Keratinocyte (primary cell): ENCODE measurements around the gene POP7. TPM values are rescaled to one million over a fixed set of nuclear protein-coding genes. Genes with fewer than 3 reads are reported as not detected.

Experiments used
- DNase-seq: peaks from one replicate; pipeline ENCODE4 v3.0.0-alpha.2; 2011; ENCODE audit warnings: low read depth, missing footprints, low spot score
- FAIRE-seq: peaks from 2 replicates; lab custom pipeline; 2011; peaks lifted over from hg19 to GRCh38; lab: Jason Lieb, UNC
- H2AFZ ChIP-seq: 2 replicates; pipeline ENCODE4 v1.6.0; 2012; ENCODE audit warnings: low read length, control low read depth, inconsistent platforms; ENCODE audit not compliant: control insufficient read depth
- H3K27ac ChIP-seq: 2 replicates; pipeline ENCODE4 v1.5.1; 2011; ENCODE audit warnings: low read length; ENCODE audit not compliant: control insufficient read depth, insufficient read depth
- H3K27me3 ChIP-seq: 3 replicates; pipeline ENCODE4 v1.6.0; 2011; ENCODE audit warnings: low read length; ENCODE audit not compliant: control insufficient read depth, insufficient read depth; ENCODE audit errors: extremely low read depth
- H3K36me3 ChIP-seq, 2 experiments: 2 replicates in 1 of 2; 3 replicates in 1 of 2; pipeline ENCODE4 v1.5.1; 2011; ENCODE audit warnings: low read length in 2 of 2, mild to moderate bottlenecking in 1 of 2; ENCODE audit not compliant: control insufficient read depth in 2 of 2, insufficient read depth in 2 of 2; ENCODE audit errors: extremely low read depth in 1 of 2
- H3K4me1 ChIP-seq: 3 replicates; pipeline ENCODE4 v1.5.1; 2011; ENCODE audit warnings: low read length; ENCODE audit not compliant: control insufficient read depth, insufficient read depth; ENCODE audit errors: extremely low read depth
- H3K4me2 ChIP-seq: 3 replicates; pipeline ENCODE4 v1.6.0; 2011; ENCODE audit warnings: low read depth, low read length; ENCODE audit not compliant: control insufficient read depth, insufficient read depth; ENCODE audit errors: extremely low read depth
- H3K4me3 ChIP-seq, 3 experiments: fragments of 200-600 bp in 1 of 3; sonication (generic) in 1 of 3; 2 replicates in 2 of 3; 3 replicates in 1 of 3; pipeline ENCODE4 v1.5.1; 2011 to 2016; ENCODE audit warnings: low read length in 3 of 3, mild to moderate bottlenecking in 3 of 3, control low read depth in 2 of 3, inconsistent platforms in 1 of 3, low read depth in 1 of 3, mixed read lengths in 1 of 3, mixed run types in 1 of 3, moderate library complexity in 1 of 3; ENCODE audit not compliant: control insufficient read depth in 2 of 3, insufficient read depth in 2 of 3; ENCODE audit errors: extremely low read depth in 1 of 3
- H3K79me2 ChIP-seq: 2 replicates; pipeline ENCODE4 v1.6.0; 2012; ENCODE audit warnings: low read length; ENCODE audit not compliant: control insufficient read depth, insufficient read depth
- H3K9ac ChIP-seq: 3 replicates; pipeline ENCODE4 v1.6.0; 2011; ENCODE audit warnings: low read length; ENCODE audit not compliant: control insufficient read depth, insufficient read depth; ENCODE audit errors: extremely low read depth
- H3K9me1 ChIP-seq: 3 replicates; pipeline ENCODE4 v1.6.0; 2011; ENCODE audit warnings: low read length; ENCODE audit not compliant: control insufficient read depth, insufficient read depth; ENCODE audit errors: extremely low read depth
- H3K9me3 ChIP-seq: 2 replicates; pipeline ENCODE4 v1.5.1; 2012; ENCODE audit warnings: low read depth, low read length; ENCODE audit not compliant: control insufficient read depth
- H4K20me1 ChIP-seq: 3 replicates; pipeline ENCODE4 v1.6.0; 2011; ENCODE audit warnings: low read length; ENCODE audit not compliant: control insufficient read depth, insufficient read depth; ENCODE audit errors: extremely low read depth
- EZH2 ChIP-seq: IDR thresholded peaks from one replicate; pipeline ENCODE4 v1.6.1; 2012; ENCODE audit warnings: inconsistent platforms, mild to moderate bottlenecking, low read length, moderate library complexity
- dilution Hi-C: fragments of 300-500 bp; cut with MboI; formaldehyde crosslinking; loops from one replicate; pipeline ENCODE4 v1.7.0; 2020; ENCODE audit warnings: low sequenced_read_pairs; ENCODE audit not compliant: extremely low pct_ligation_motif_present
- polyA plus RNA-seq, 5 experiments: library from polyadenylated mRNA; depleted of rRNA in 3 of 5; stranded (reverse) in 3 of 5; stranded (forward) in 1 of 5; unstranded in 1 of 5; fragments of >200 nt; gene quantifications; 1 replicate in 1 of 5; 2 replicates in 3 of 5; 3 replicates in 1 of 5; pipeline versions ENCODE4 v1.2.1 to v1.2.3, GENCODE V29; 2011 to 2012; ENCODE audit warnings: missing spikeins in 2 of 5, low read depth in 1 of 5, low replicate concordance in 1 of 5
- TF ChIP-seq, protein P1 (sequence below), 3 experiments: IDR thresholded peaks in 1 of 3; conservative IDR thresholded peaks in 1 of 3; optimal IDR thresholded peaks in 1 of 3; 2 replicates in 2 of 3; 3 replicates in 1 of 3; pipeline versions ENCODE3 to v1.5.1; 2011; ENCODE audit warnings: low read length in 3 of 3, mild to moderate bottlenecking in 3 of 3, moderate library complexity in 2 of 3, control low read depth in 1 of 3, inconsistent platforms in 1 of 3; ENCODE audit not compliant: insufficient read depth in 2 of 3; ENCODE audit errors: extremely low read depth in 1 of 3

POP7 gene
- polyA plus RNA-seq, 1 donor (not counting 4 experiments of a cell fraction or from before 2014, with no cell fraction given) = 37.8 TPM

- Histone ChIP-seq H3K4me3 (peak overlapping the region in 2 of 3 experiments; percentile 28 to 45), H3K36me3 (no peaks in the 10 kb centered on the region), H3K9me1 (no peaks in the 10 kb centered on the region), H3K4me1 (no peaks in the 10 kb centered on the region), H3K27ac (no peak overlapping the region), H3K9me3 (no peaks in the 10 kb centered on the region), H3K27me3 (no peaks in the 10 kb centered on the region), H3K4me2 (peak overlapping the region; percentile 32), H3K79me2 (no peaks in the 10 kb centered on the region), H3K9ac (no peak overlapping the region), H2AFZ (peak overlapping the region; percentile 26), H4K20me1 (no peaks in the 10 kb centered on the region)
- TF ChIP-seq, protein P1, sequence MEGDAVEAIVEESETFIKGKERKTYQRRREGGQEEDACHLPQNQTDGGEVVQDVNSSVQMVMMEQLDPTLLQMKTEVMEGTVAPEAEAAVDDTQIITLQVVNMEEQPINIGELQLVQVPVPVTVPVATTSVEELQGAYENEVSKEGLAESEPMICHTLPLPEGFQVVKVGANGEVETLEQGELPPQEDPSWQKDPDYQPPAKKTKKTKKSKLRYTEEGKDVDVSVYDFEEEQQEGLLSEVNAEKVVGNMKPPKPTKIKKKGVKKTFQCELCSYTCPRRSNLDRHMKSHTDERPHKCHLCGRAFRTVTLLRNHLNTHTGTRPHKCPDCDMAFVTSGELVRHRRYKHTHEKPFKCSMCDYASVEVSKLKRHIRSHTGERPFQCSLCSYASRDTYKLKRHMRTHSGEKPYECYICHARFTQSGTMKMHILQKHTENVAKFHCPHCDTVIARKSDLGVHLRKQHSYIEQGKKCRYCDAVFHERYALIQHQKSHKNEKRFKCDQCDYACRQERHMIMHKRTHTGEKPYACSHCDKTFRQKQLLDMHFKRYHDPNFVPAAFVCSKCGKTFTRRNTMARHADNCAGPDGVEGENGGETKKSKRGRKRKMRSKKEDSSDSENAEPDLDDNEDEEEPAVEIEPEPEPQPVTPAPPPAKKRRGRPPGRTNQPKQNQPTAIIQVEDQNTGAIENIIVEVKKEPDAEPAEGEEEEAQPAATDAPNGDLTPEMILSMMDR (optimal IDR thresholded peaks at IDR 0.05 in 1 of 3, IDR thresholded peaks at IDR 0.05 in 1 of 3, conservative IDR thresholded peaks at IDR 0.05 in 1 of 3; ENCODE audit: extremely low read depth in 1 of 3, insufficient read depth in 2 of 3, low read length in 3 of 3) = no peak
- no peak for TF ChIP-seq EZH2
- no peak for DNase-seq
- FAIRE-seq = no peak
- dilution Hi-C loops = no loop called here
Measured at GRCh38 chr7:100745184-100745583, 39.3 kb downstream of the POP7 start.

DNA sequence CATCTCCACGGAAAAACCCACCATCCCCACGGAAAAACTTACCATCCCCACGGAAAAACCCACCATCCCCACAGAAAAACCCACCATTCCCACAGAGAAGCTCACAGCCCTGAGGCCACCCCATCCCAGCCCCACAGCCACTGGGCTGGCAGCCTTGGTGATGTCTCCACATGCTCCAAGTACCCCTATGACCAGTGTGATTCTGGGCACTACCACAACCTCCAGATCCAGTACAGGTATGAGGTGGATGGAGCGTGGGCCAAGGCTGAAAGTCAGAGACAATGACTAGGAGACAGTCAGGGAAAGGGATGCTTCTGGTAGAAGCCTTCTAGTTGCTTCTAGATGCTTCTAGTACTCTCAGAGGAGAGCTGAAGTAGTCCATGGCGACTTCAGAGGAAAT is 47.1 kb downstream of the POP7 start:
- no peak overlapping the region for H3K9ac ChIP-seq
- FAIRE-seq (no peak), DNase-seq (no peak)
- H3K4me3 ChIP-seq = no peak overlapping the region
- H4K20me1 ChIP-seq = no peaks in the 10 kb centered on the region
- TF ChIP-seq, protein P1 (optimal IDR thresholded peaks at IDR 0.05 in 1 of 3, IDR thresholded peaks at IDR 0.05 in 1 of 3, conservative IDR thresholded peaks at IDR 0.05 in 1 of 3; ENCODE audit: extremely low read depth in 1 of 3, insufficient read depth in 2 of 3, low read length in 3 of 3) = no peak
- TF ChIP-seq EZH2 = no peak
- dilution Hi-C loops = no loop called here
- no peak overlapping the region for H3K27ac ChIP-seq
- H3K4me2 ChIP-seq = no peak overlapping the region
- H3K36me3 ChIP-seq = no peaks in the 10 kb centered on the region
- no peaks in the 10 kb centered on the region for H3K9me3 ChIP-seq
- peaks cover 23% of the 10 kb centered on the region for H3K27me3 ChIP-seq
- no peaks in the 10 kb centered on the region for H3K4me1 ChIP-seq
- H2AFZ ChIP-seq = no peak overlapping the region
- H3K79me2 ChIP-seq = no peaks in the 10 kb centered on the region
- no peaks in the 10 kb centered on the region for H3K9me1 ChIP-seq
